ENCODE data around the gene LRRC3. TPM values are rescaled to one million over a fixed set of nuclear protein-coding genes. Genes with fewer than 3 reads are reported as not detected.

LRRC3 gene, protein sequence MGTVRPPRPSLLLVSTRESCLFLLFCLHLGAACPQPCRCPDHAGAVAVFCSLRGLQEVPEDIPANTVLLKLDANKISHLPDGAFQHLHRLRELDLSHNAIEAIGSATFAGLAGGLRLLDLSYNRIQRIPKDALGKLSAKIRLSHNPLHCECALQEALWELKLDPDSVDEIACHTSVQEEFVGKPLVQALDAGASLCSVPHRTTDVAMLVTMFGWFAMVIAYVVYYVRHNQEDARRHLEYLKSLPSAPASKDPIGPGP
- polyA plus RNA-seq: 1.4 to 1.9 TPM (median 1.6 TPM) in 3 replicates
- 0.25 TPM for polyA plus RNA-seq (2011; ENCODE audit: low read depth)
- 1.0 and 1.5 TPM in 2 replicates for polyA plus RNA-seq (2011; cell fraction: cytosol; rRNA removed)
- polyA plus RNA-seq (2011; cell fraction: nucleus; rRNA removed): 5.3 and 6.2 TPM in 2 replicates
- 1.0 and 2.3 TPM in 2 replicates for polyA plus RNA-seq (2012; ENCODE audit: low replicate concordance)
- 2.2 to 4.4 TPM (median 2.3 TPM) in 3 replicates for polyA minus RNA-seq
- 4.0 TPM for polyA minus RNA-seq (2011; cell fraction: cytosol; rRNA and poly(A)+ RNA removed)
- polyA minus RNA-seq (2011; cell fraction: nucleus; rRNA and poly(A)+ RNA removed): 5.1 and 5.5 TPM in 2 replicates

DNA sequence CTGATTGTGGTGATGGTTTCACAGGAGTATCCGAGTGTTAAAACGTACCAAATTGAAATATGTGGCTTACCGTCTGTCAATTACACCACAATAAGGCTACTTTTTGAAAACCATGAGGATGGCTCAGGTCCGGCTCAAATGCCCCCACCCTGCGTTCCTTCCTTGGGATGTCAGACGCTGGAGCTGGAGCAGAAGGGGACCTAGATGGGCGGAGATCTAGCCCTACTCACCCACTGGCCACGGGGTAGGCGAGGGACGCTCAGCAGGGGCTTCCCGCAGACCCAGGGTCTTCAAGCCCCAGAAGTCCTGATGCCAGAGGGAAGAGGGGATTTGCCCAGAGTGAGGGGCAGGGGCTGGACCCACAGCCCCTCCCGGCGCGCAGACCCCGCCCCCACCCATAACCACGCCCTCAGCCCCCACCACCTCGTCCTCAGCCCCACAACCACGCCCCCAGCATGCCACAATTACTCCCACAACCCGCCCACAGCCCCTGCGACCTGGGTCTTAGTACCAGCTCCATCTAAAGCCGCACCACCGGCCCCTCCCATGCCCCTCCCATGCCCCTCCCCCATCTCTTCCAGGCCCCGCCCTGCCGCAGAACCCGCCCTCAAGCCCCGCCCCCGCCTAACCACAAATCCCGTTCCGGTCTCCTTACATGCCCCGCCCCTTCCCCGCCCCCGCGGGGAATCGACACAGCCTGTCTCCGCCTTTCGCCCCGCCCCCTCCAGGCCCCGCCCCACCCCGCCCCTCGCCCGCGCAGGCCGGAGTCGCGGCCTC, at the start of gene LRRC3:
LRRC3 (plus strand) TSS at position 764 of the 777 bp plus-strand sequence. CDS start 1,135 bp downstream, outside the sequence.
- dilution Hi-C loops (cut with MboI; ENCODE audit: extremely low pct_ligation_motif_present, low sequenced_read_pairs): no loop called here
- Histone ChIP-seq H3K79me2 (ENCODE audit: control insufficient read depth, insufficient read depth, low read length) (no peaks in the 10 kb centered on the region), H3K9me1 (ENCODE audit: control insufficient read depth, extremely low read depth, insufficient read depth, low read length) (no peaks in the 10 kb centered on the region), H3K4me1 (ENCODE audit: control insufficient read depth, extremely low read depth, insufficient read depth, low read length) (no peaks in the 10 kb centered on the region), H3K36me3 (ENCODE audit: control insufficient read depth in 2 of 2, extremely low read depth in 1 of 2, insufficient read depth in 2 of 2, low read length in 2 of 2) (no peaks in the 10 kb centered on the region), H4K20me1 (ENCODE audit: control insufficient read depth, extremely low read depth, insufficient read depth, low read length) (no peaks in the 10 kb centered on the region), H3K27me3 (ENCODE audit: control insufficient read depth, extremely low read depth, insufficient read depth, low read length) (peaks cover 19% of the 10 kb centered on the region), H3K27ac (ENCODE audit: control insufficient read depth, insufficient read depth, low read length) (no peak within 1 kb of the TSS), H3K9me3 (ENCODE audit: control insufficient read depth, low read depth, low read length) (no peaks in the 10 kb centered on the region), H2AFZ (ENCODE audit: control insufficient read depth, low read length) (peak within 1 kb of the TSS; percentile 81), H3K9ac (ENCODE audit: control insufficient read depth, extremely low read depth, insufficient read depth, low read length) (peak within 1 kb of the TSS; percentile 41), H3K4me2 (ENCODE audit: control insufficient read depth, extremely low read depth, insufficient read depth, low read depth, low read length) (peak within 1 kb of the TSS; percentile 78), H3K4me3 (ENCODE audit: control insufficient read depth in 2 of 3, extremely low read depth in 1 of 3, insufficient read depth in 2 of 3, low read depth in 1 of 3, low read length in 3 of 3) (peak within 1 kb of the TSS; percentile 52 to 83 (median 63))
- TF ChIP-seq, protein P1, sequence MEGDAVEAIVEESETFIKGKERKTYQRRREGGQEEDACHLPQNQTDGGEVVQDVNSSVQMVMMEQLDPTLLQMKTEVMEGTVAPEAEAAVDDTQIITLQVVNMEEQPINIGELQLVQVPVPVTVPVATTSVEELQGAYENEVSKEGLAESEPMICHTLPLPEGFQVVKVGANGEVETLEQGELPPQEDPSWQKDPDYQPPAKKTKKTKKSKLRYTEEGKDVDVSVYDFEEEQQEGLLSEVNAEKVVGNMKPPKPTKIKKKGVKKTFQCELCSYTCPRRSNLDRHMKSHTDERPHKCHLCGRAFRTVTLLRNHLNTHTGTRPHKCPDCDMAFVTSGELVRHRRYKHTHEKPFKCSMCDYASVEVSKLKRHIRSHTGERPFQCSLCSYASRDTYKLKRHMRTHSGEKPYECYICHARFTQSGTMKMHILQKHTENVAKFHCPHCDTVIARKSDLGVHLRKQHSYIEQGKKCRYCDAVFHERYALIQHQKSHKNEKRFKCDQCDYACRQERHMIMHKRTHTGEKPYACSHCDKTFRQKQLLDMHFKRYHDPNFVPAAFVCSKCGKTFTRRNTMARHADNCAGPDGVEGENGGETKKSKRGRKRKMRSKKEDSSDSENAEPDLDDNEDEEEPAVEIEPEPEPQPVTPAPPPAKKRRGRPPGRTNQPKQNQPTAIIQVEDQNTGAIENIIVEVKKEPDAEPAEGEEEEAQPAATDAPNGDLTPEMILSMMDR (optimal IDR thresholded peaks at IDR 0.05 in 1 of 3, IDR thresholded peaks at IDR 0.05 in 1 of 3, conservative IDR thresholded peaks at IDR 0.05 in 1 of 3; ENCODE audit: extremely low read depth in 1 of 3, insufficient read depth in 2 of 3, low read length in 3 of 3): no peak
- no peak for TF ChIP-seq EZH2 (IDR thresholded peaks at IDR 0.05; ENCODE audit: low read length)
- FAIRE-seq (peak; percentile 9), DNase-seq (ENCODE audit: low read depth, low spot score) (peak; percentile 41)

DNA sequence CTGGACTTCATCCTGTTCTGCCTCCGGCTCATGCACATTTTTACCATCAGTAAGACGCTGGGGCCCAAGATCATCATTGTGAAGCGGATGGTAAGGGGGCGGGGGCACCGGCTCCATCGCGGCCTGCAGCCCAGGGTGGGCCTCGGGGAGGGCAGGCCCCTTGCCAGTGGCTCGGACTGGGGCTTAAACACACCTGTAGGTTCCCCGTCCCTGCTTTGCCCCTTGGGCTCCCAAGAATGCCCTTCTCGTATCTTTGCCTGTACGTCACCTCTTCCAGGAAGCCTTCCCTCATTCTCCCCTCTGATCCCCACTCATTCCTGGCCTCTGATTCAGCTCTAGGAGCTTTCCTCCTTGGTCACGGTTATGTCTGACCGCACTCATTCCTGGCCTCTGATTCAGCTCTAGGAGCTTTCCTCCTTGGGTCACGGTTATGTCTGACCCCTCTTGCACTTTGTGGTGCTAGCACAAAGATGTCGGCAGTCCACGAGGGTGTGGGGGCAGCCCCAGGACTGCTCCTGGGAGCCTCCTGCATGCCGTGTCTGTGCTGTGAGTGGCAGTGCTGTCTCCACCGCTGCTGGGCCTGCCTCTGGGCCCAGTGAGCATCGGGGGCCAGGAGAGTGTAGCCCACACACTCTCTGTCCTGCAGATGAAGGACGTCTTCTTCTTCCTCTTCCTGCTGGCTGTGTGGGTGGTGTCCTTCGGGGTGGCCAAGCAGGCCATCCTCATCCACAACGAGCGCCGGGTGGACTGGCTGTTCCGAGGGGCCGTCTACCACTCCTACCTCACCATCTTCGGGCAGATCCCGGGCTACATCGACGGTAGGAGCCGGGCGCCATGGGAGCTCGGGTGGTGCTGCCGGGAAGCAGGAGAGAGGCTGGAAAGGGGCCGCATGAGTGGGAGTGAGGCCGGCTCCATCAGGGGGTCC, 49.1 kb upstream of the LRRC3 start:
- H3K9me3 ChIP-seq (ENCODE audit: control insufficient read depth, low read depth, low read length): peaks cover 12% of the 10 kb centered on the region
- no peak overlapping the region for H3K4me3 ChIP-seq (ENCODE audit: control insufficient read depth in 2 of 3, extremely low read depth in 1 of 3, insufficient read depth in 2 of 3, low read depth in 1 of 3, low read length in 3 of 3)
- H3K4me2 ChIP-seq (ENCODE audit: control insufficient read depth, extremely low read depth, insufficient read depth, low read depth, low read length): no peak overlapping the region
- no peaks in the 10 kb centered on the region for H3K36me3 ChIP-seq (ENCODE audit: control insufficient read depth in 2 of 2, extremely low read depth in 1 of 2, insufficient read depth in 2 of 2, low read length in 2 of 2)
- no peak overlapping the region for H2AFZ ChIP-seq (ENCODE audit: control insufficient read depth, low read length)
- dilution Hi-C loops (cut with MboI; ENCODE audit: extremely low pct_ligation_motif_present, low sequenced_read_pairs): no loop called here
- no peaks in the 10 kb centered on the region for H3K79me2 ChIP-seq (ENCODE audit: control insufficient read depth, insufficient read depth, low read length)
- no peak for FAIRE-seq
- H3K9ac ChIP-seq (ENCODE audit: control insufficient read depth, extremely low read depth, insufficient read depth, low read length): no peak overlapping the region
- H3K9me1 ChIP-seq (ENCODE audit: control insufficient read depth, extremely low read depth, insufficient read depth, low read length): no peaks in the 10 kb centered on the region
- no peak overlapping the region for H3K27ac ChIP-seq (ENCODE audit: control insufficient read depth, insufficient read depth, low read length)
- TF ChIP-seq EZH2 (IDR thresholded peaks at IDR 0.05; ENCODE audit: low read length): no peak
- TF ChIP-seq, protein P1 (optimal IDR thresholded peaks at IDR 0.05 in 1 of 3, IDR thresholded peaks at IDR 0.05 in 1 of 3, conservative IDR thresholded peaks at IDR 0.05 in 1 of 3; ENCODE audit: extremely low read depth in 1 of 3, insufficient read depth in 2 of 3, low read length in 3 of 3): no peak
- no peaks in the 10 kb centered on the region for H3K4me1 ChIP-seq (ENCODE audit: control insufficient read depth, extremely low read depth, insufficient read depth, low read length)
- no peaks in the 10 kb centered on the region for H4K20me1 ChIP-seq (ENCODE audit: control insufficient read depth, extremely low read depth, insufficient read depth, low read length)
- H3K27me3 ChIP-seq (ENCODE audit: control insufficient read depth, extremely low read depth, insufficient read depth, low read length): no peaks in the 10 kb centered on the region
- no peak for DNase-seq (ENCODE audit: low read depth, low spot score)
